ENCODE data around the gene APLP2.
"Not testable (repeated sequence)": the region's sequence is repeated elsewhere in the genome, so short reads cannot be mapped to it uniquely, and the experiment has no call there.

APLP2 gene

GRCh38 chr11:130069659-130070108, at the start of gene APLP2:
Gene APLP2, plus strand, starts transcription at chr11:130069894. Its CDS starts 84 bp downstream, at chr11:130069978.
- peak; percentile 87 to 99 (median 92) for DNase-seq (ENCODE audit: low read depth in 4 of 4, low spot score in 1 of 4)

DNA sequence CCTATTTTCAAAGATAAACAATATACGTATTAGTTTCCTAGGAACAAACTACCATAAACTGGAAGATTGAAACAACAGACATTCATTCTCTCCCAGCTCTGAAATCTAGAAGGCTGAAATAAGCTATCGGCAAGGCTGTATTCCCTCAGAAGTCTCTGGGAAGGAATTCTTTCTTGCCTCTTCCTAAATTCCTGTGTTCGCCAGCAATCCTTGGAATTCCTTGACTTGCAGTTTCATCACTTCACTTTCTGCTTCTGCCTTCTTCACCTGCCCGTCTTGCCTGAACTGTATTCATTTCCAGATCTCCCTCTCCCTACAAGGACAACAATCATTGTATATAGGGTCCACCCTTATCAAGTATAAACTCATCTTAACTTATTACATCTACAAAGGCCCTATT, 49.4 kb upstream of the APLP2 start:
- no peak for DNase-seq (ENCODE audit: low read depth in 4 of 4, low spot score in 1 of 4)

DNA sequence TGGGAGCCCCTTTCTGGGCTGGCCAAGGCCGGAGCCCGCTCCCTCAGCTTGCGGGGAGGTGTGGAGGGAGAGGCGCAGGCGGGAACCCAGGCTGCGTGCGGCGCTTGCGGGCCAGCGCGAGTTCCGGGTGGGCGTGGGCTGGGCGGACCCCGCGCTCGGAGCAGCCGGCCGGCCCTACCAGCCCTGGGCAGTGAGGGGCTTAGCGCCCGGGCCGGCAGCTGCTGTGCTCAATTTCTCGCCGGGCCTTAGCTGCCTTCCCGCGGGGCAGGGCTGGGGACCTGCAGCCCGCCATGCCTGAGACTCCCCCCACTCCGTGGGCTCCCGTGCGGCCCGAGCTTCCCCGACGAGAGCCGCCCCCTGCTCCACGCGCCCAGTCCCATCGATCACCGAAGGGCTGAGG, 48.1 kb upstream of the APLP2 start:
- DNase-seq (ENCODE audit: low read depth in 4 of 4, low spot score in 1 of 4): not testable (repeated sequence)

DNA sequence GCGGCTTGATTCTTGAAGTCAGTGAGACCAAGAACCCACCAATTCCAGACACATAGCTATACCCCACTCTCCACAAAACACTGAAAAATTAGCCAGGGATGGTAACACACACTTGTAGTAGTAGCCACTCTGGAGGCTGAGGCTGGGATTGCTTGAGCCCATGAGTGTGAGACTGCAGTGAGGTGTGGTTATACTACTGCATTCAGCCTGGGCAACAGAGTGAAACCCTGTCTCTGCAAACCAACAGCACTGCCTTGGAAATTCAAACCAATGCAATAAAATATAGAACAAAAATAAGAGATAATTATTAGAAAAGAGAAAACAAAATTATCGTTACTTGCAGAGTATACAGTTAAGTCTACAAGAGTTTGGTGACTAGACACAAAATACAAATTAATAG, 46.9 kb upstream of the APLP2 start:
- no peak for DNase-seq (ENCODE audit: low read depth in 4 of 4, low spot score in 1 of 4)

DNA sequence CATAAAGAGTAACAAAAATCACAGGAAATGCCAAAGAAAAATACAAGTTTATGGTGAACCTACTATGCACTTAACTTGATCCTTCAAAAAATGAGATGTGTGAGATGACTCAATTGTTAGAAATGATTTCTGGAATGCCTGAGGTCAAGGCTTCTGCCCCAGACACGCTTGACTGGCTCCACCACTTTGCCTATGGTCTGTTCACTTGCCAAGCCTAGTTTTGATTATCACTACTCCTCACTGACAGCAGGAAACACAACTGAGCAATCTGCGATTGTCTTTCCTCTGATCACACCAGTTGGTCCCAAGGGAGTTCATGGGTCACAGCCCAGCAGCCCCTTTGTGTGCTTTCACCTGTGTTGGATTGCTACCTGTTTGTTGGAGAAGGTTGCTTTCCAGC, 46.5 kb upstream of the APLP2 start:
- no peak for DNase-seq (ENCODE audit: low read depth in 4 of 4, low spot score in 1 of 4)

GRCh38 chr11:130024361-130024760, 45.3 kb upstream of the APLP2 start:
- no peak for DNase-seq (ENCODE audit: low read depth in 4 of 4, low spot score in 1 of 4)

GRCh38 chr11:130025371-130025770, 44.3 kb upstream of the APLP2 start:
- no peak for DNase-seq (ENCODE audit: low read depth in 4 of 4, low spot score in 1 of 4)

- no peak for DNase-seq (ENCODE audit: low read depth in 4 of 4, low spot score in 1 of 4)
These were observed 40.6 kb upstream of the APLP2 start for GRCh38 chr11:130029137-130029536.

- DNase-seq (ENCODE audit: low read depth in 4 of 4, low spot score in 1 of 4): no peak
These were observed 38.6 kb upstream of the APLP2 start for GRCh38 chr11:130031056-130031455.

DNA sequence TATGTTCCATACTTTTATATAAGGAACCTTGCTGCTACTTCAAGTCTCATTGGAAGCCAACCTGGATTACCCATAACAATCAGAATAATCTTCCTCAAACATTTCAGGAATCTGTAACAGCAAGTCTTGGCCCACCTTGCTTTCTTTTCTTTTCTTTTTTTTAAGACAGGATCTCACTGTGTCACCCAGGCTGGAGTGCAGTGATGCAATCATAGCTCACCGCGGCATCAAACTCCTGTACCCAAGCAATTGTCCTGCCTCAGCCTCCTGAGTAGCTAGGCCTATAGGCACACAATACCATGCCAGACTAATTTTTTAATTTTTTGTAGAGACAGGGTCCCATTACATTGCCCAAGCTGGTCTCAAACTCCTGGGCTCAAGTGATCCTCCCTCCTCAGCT, 37.7 kb upstream of the APLP2 start:
- DNase-seq (ENCODE audit: low read depth in 4 of 4, low spot score in 1 of 4): no peak

- DNase-seq (ENCODE audit: low read depth in 4 of 4, low spot score in 1 of 4): no peak
These were observed 36.8 kb upstream of the APLP2 start for GRCh38 chr11:130032931-130033330.

DNA sequence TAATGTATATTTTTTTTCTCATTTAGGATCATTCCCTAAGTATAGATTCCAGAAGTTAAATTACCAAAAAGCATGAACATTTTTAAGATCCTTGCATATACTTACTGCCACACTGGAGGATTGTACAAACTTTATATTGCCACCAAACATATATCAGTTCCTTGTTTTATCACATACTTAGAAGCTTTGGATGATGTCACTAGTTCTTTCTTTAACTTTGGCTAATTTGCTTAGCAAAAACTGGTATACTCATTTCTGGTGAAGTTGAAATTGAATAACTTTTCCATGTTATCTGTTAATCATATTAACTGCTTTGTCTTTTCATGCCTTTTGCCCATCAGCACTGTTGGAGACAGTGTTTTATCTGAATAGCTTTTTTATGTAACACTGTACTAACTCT, 35.5 kb upstream of the APLP2 start:
- DNase-seq (ENCODE audit: low read depth in 4 of 4, low spot score in 1 of 4): no peak

DNA sequence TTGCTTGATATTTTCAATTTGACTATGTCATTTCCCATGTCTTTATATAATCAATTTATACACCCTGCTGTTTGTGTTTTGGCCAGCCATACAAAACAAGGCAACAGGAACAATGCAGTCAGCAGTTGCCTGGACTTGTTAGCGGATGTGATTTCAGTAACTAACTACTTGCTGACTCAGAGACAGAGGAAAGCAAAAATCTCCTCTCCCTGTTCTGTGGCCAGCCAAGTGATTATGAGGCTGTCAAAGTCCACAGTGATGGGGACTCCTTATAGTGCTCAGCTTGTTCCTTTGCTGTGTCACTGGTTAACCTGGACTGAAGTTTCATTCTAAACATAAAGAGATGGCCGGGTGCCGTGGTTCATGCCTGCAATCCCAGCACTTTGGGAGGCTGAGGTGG, 32.6 kb upstream of the APLP2 start:
- no peak for DNase-seq (ENCODE audit: low read depth in 4 of 4, low spot score in 1 of 4)

GRCh38 chr11:130037881-130038585, 31.7 kb upstream of the APLP2 start:
- no peak for DNase-seq (ENCODE audit: low read depth in 4 of 4, low spot score in 1 of 4)

GRCh38 chr11:130040281-130040940, 29.3 kb upstream of the APLP2 start:
- DNase-seq (ENCODE audit: low read depth in 4 of 4, low spot score in 1 of 4): no peak

DNA sequence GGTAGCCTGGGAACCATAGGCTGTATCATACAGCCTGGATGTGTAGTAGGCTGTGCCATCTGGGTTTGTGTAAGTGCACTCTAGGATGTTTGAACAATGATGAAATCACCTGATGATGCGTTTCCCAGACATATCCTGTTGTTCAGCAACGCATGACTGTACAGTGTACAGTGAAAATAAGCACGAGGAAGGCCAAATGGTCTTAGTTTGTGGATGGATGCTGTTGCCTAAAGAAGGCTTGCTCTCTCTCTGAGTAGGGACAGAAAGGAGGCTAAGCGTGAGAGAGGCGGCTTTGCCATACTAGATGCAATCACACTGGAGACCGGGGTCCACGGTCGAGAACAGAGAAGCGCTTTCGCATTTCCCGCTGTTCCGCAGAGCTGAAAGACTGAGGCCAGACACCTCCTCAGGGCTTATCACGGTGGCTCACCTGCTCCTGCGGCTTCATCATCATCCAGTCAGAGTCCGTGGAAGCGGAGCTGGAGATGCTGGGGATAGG, 27.6 kb upstream of the APLP2 start:
- no peak for DNase-seq (ENCODE audit: low read depth in 4 of 4, low spot score in 1 of 4)

- DNase-seq (ENCODE audit: low read depth in 4 of 4, low spot score in 1 of 4): no peak
These were observed 26.1 kb upstream of the APLP2 start for GRCh38 chr11:130043575-130043974.

- no peak for DNase-seq (ENCODE audit: low read depth in 4 of 4, low spot score in 1 of 4)
These were observed 22.6 kb upstream of the APLP2 start for GRCh38 chr11:130047141-130047540.

DNA sequence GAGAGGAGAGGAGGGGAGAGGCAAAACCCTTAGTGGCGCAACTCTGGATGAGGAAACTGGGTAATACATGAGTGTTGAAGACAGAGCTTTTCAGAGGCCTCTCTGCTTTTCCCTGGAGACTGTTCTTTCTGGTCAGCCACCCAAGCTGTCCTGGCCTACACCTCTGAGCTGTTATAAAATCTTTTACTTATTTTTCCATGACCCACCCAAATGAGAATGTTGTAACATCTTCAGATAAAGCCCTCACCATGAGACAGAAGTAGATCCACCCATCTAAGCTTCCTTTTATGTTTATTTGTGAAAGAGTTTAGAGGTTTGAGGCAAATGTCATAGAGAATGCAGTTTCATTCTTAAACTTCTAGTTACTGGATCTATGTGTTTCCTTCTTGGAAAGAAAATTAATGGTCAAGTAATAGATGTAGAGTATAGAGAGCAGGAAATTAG, 20.3 kb upstream of the APLP2 start:
- DNase-seq (ENCODE audit: low read depth in 4 of 4, low spot score in 1 of 4): no peak

DNA sequence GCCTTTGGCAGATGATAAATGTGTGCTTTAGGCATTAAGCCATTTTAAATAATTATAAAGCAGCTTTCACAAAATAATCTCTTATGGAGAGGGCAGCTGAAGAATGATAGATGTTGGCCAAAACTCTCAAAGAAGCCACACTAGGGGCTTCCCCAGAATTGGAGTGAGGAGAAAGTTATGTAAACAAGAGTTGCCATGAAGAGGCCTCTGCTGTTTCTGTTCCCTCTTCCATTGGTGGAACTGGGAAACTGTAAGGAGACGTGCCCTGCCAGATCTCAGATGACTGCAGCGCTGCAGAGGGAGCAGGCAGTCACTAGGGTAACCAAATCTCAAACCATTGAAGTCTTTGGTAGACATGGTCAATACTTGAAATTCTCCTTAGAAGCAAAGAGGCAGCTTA, 19.4 kb upstream of the APLP2 start:
- DNase-seq (ENCODE audit: low read depth in 4 of 4, low spot score in 1 of 4): no peak

- DNase-seq (ENCODE audit: low read depth in 4 of 4, low spot score in 1 of 4): no peak
These were observed 18.6 kb upstream of the APLP2 start for GRCh38 chr11:130051082-130051481.

DNA sequence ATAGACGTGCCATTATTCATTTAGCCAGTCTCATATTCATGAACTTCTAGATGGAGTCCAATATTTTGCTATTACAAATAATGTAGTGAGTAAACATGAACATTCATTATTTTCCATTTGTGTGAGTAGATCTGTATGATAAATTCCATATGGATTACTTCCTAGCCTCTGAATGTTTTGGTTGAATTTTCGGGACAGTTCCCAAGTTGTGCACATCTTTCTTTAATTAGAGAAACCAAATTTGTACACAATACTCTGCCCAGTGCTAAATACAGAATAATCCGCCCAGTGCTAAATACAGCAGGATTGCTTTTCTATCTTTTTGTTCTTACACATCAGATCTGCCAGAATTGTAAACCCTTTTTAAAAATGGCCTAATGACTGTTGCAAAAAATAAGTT, 17.1 kb upstream of the APLP2 start:
- DNase-seq (ENCODE audit: low read depth in 4 of 4, low spot score in 1 of 4): no peak

GRCh38 chr11:130054966-130055365, 14.7 kb upstream of the APLP2 start:
- DNase-seq (ENCODE audit: low read depth in 4 of 4, low spot score in 1 of 4): no peak

Measured in stimulated activated CD4-positive, alpha-beta T cell treated with anti-CD3 and anti-CD28 coated beads, Interleukin-1b, Interleukin-23, amount 100 ng/mL, for 24 hours (primary cell).